SK-N-SH (cell line): Measurements from ENCODE around the gene COLQ. TPM values are rescaled to one million over a fixed set of nuclear protein-coding genes. Genes with fewer than 3 reads are reported as not detected.
"Not testable (repeated sequence)": the region's sequence is repeated elsewhere in the genome, so short reads cannot be mapped to it uniquely, and the experiment has no call there.

Experiments
- CTCF ChIA-PET: fragments of 300-600, 350-600 bp; formaldehyde crosslinking; extraction: SDS; loops from one replicate; lab custom pipeline; 2021; lab: Yijun Ruan, JAX
- POLR2A ChIA-PET: fragments of 350-600 bp; sonication (Branson Sonifier 250); formaldehyde crosslinking; extraction: SDS; loops from one replicate; lab custom pipeline; 2020; ENCODE audit warnings: antibody characterized with exemption, inconsistent platforms; lab: Yijun Ruan, JAX
- DNase-seq: peaks from one replicate; pipeline ENCODE4 v3.0.0; 2012
- H2AFZ ChIP-seq: fragments of 200-600 bp; sonication (generic); 2 replicates; pipeline ENCODE4 v1.8.1; 2016; ENCODE audit warnings: antibody characterized with exemption, mild to moderate bottlenecking, low read depth
- H3F3A ChIP-seq: fragments of 200-600 bp; sonication (generic); replicated peaks from 2 replicates; pipeline ENCODE3; 2016; ENCODE audit warnings: antibody characterized with exemption, mild to moderate bottlenecking; ENCODE audit not compliant: insufficient read depth
- H3K27ac ChIP-seq, 2 experiments: fragments of 200-500 bp in 1 of 2; fragments of 200-600 bp in 1 of 2; sonication (Bioruptor generic) in 1 of 2; sonication (generic), shearing (Covaris generic) in 1 of 2; 2 replicates each; pipeline versions ENCODE4 v1.5.1 to v1.6.1; 2014 to 2016; ENCODE audit warnings: low read depth in 2 of 2, inconsistent platforms in 1 of 2, low read length in 1 of 2, mild to moderate bottlenecking in 1 of 2, mixed read lengths in 1 of 2
- H3K27me3 ChIP-seq: fragments of 200-600 bp; sonication (generic), shearing (Covaris generic); 2 replicates; pipeline ENCODE4 v1.6.1; 2016; ENCODE audit warnings: mixed run types; ENCODE audit not compliant: insufficient read depth
- H3K36me3 ChIP-seq, 2 experiments: fragments of 200-500 bp in 1 of 2; fragments of 200-600 bp in 1 of 2; sonication (Bioruptor generic) in 1 of 2; sonication (generic) in 1 of 2; replicated peaks in 1 of 2; 2 replicates each; pipeline versions ENCODE3 to v1.5.1; 2014 to 2016; ENCODE audit warnings: low read length in 1 of 2, mild to moderate bottlenecking in 1 of 2; ENCODE audit not compliant: insufficient read depth in 2 of 2, control insufficient read depth in 1 of 2
- H3K4me1 ChIP-seq, 2 experiments: fragments of 200-500 bp in 1 of 2; fragments of 200-600 bp in 1 of 2; sonication (Bioruptor generic) in 1 of 2; sonication (generic), shearing (Covaris generic) in 1 of 2; 2 replicates each; pipeline versions ENCODE4 v1.5.1 to v1.6.1; 2014 to 2016; ENCODE audit warnings: low read depth in 1 of 2, low read length in 1 of 2, mixed run types in 1 of 2; ENCODE audit not compliant: insufficient read depth in 2 of 2, control insufficient read depth in 1 of 2
- H3K4me2 ChIP-seq: fragments of 200-600 bp; sonication (generic), shearing (Covaris generic); 2 replicates; pipeline ENCODE4 v1.6.1; 2017; ENCODE audit warnings: mixed run types
- H3K4me3 ChIP-seq, 2 experiments: fragments of 200-500 bp in 1 of 2; fragments of 200-600 bp in 1 of 2; sonication (Bioruptor generic) in 1 of 2; sonication (generic), shearing (Covaris generic) in 1 of 2; 2 replicates each; pipeline versions ENCODE4 v1.5.1 to v1.8.1; 2014 to 2016; ENCODE audit warnings: low read depth in 2 of 2, inconsistent platforms in 1 of 2, low read length in 1 of 2, mild to moderate bottlenecking in 1 of 2, mixed read lengths in 1 of 2, moderate library complexity in 1 of 2
- H3K79me2 ChIP-seq: fragments of 200-600 bp; sonication (generic); 2 replicates; pipeline ENCODE4 v1.8.1; 2017; ENCODE audit warnings: mild to moderate bottlenecking; ENCODE audit not compliant: insufficient read depth
- H3K9ac ChIP-seq: fragments of 200-600 bp; sonication (generic); 2 replicates; pipeline ENCODE4 v1.6.1; 2017; ENCODE audit warnings: mixed run types
- H3K9me2 ChIP-seq: fragments of 200-600 bp; sonication (generic); 2 replicates; pipeline ENCODE4 v1.6.1; 2017; ENCODE audit warnings: mixed run types
- H3K9me3 ChIP-seq: fragments of 200-600 bp; sonication (generic); 2 replicates; pipeline ENCODE4 v1.6.1; 2017; ENCODE audit warnings: mixed run types, mild to moderate bottlenecking, moderate library complexity
- H4K20me1 ChIP-seq: fragments of 200-600 bp; sonication (generic); 2 replicates; pipeline ENCODE4 v1.6.1; 2017; ENCODE audit warnings: mild to moderate bottlenecking, mixed run types; ENCODE audit not compliant: insufficient read depth
- CHD2 ChIP-seq: fragments of 150-350 bp; IDR thresholded peaks from 2 replicates; pipeline ENCODE4 v1.6.1; 2018; ENCODE audit warnings: low read length; ENCODE audit not compliant: partially characterized antibody
- ELF1 ChIP-seq: IDR thresholded peaks from 2 replicates; pipeline ENCODE4 v1.4.0; 2012
- EP300 ChIP-seq, 2 experiments: IDR thresholded peaks; 2 replicates each; pipeline versions ENCODE4 v1.4.0 to v1.6.1; 2012; ENCODE audit warnings: borderline replicate concordance in 1 of 2, low read depth in 1 of 2, low read length in 1 of 2
- FOSL2 ChIP-seq: IDR thresholded peaks from 2 replicates; pipeline ENCODE4 v1.4.0; 2012; ENCODE audit warnings: low read depth, mild to moderate bottlenecking, moderate library complexity, borderline replicate concordance
- GATA2 ChIP-seq: sonication (generic); formaldehyde crosslinking; IDR thresholded peaks from 2 replicates; pipeline ENCODE4 v1.5.0; 2020; ENCODE audit warnings: mild to moderate bottlenecking, missing genetic modification reagents
- JUND ChIP-seq: IDR thresholded peaks from 2 replicates; pipeline ENCODE4 v1.4.0; 2012
- MXI1 ChIP-seq: IDR thresholded peaks from 2 replicates; pipeline ENCODE4 v1.6.1; 2012; ENCODE audit warnings: mild to moderate bottlenecking, low read depth, low read length, improper control_type of control experiment
- NFIC ChIP-seq: IDR thresholded peaks from 2 replicates; pipeline ENCODE4 v1.4.0; 2012; ENCODE audit warnings: borderline replicate concordance
- RAD21 ChIP-seq: IDR thresholded peaks from 2 replicates; pipeline ENCODE4 v1.6.1; 2012; ENCODE audit warnings: mild to moderate bottlenecking, low read length
- RCOR1 ChIP-seq: fragments of 150-350 bp; IDR thresholded peaks from 2 replicates; pipeline ENCODE4 v1.6.1; 2017; ENCODE audit warnings: antibody characterized with exemption, low read length
- RFX5 ChIP-seq: IDR thresholded peaks from 2 replicates; pipeline ENCODE4 v1.6.1; 2012; ENCODE audit warnings: mild to moderate bottlenecking, improper control_type of control experiment, low read length
- TAF1 ChIP-seq: IDR thresholded peaks from 2 replicates; pipeline ENCODE4 v1.6.1; 2012; ENCODE audit warnings: low read depth, mild to moderate bottlenecking, low read length, moderate library complexity, borderline replicate concordance
- TEAD4 ChIP-seq: IDR thresholded peaks from 2 replicates; pipeline ENCODE4 v1.4.0; 2012; ENCODE audit warnings: mild to moderate bottlenecking, borderline replicate concordance; ENCODE audit not compliant: insufficient read depth
- WGBS: methylation state at CpG from one replicate; pipeline ENCODE4 v1.1.6; 2017; ENCODE audit warnings: low lambda C conversion rate; 5-methylcytosine and 5-hydroxymethylcytosine counted together
- polyA plus RNA-seq, 3 experiments: library from polyadenylated mRNA; depleted of rRNA; stranded (reverse); fragments of >200 nt; gene quantifications; 2 replicates each; pipeline ENCODE4 v1.2.3, GENCODE V29; 2012
- TF ChIP-seq, protein P1 (sequence below): IDR thresholded peaks from 2 replicates; pipeline ENCODE4 v1.4.0; 2012; ENCODE audit warnings: low read depth, borderline replicate concordance
- TF ChIP-seq, protein P2 (sequence below): fragments of 150-350 bp; IDR thresholded peaks from 2 replicates; pipeline ENCODE4 v1.6.1; 2016; ENCODE audit warnings: mild to moderate bottlenecking, low read depth, low read length
- TF ChIP-seq, protein P3 (sequence below): IDR thresholded peaks from 2 replicates; pipeline ENCODE4 v1.4.0; 2012; ENCODE audit warnings: low read depth, borderline replicate concordance

COLQ gene
- polyA plus RNA-seq, 1 of the 3 experiments (the other 2 are of a cell fraction): 1.5 TPM

DNA sequence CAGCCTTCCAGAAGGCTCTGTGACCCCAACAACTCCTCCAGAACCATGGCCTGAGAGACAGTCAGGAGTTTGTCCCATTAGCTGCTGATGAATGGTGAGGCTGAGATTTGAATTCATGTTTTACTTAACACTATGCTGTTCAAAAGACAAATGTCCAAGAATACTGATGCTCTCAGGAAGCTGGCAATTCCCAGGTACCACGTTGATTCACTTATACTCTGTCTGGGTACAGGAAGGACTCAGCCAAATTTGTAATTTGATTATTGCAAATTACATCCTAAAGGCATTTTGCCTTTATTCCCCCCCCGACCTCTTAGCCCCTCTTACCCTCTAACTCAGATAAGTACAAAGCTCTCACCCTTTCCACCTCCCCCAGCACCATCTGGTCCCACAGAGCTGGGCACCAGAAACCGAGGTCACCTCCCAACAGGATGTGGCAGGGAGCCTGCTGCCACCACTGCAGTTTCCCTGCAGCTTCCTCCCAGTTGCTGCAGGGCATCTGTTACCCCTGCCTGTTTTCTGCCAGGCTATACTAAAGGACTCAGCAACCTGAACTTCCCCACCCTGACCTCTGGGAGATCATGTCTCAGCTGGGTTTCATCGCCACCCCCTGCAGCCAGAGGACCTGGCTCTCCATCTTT is 60.5 kb downstream of the COLQ start:
- CTCF ChIA-PET: interaction anchor here (0.5 to 1.7 kb wide), 7 partner anchors 11 to 533 kb away, joined by 3 to 7 read pairs (median 4); no protein-coding TSS in a partner anchor
- TF ChIP-seq CHD2 (peak; percentile 7), RAD21 (no peak), GATA2 (CRISPR knock-in tag) (peak; percentile 15; the same call in 1 of the 2 replicates), RFX5 (no peak; the same call in 1 of the 2 replicates), EP300 (IDR thresholded peaks at IDR 0.05; ENCODE audit: borderline replicate concordance in 1 of 2, low read depth in 1 of 2, low read length in 1 of 2) (peak in 1 of 2 experiments; percentile 79; a peak in 2 of 4 replicates), NFIC (no peak), JUND (no peak), ELF1 (no peak), RCOR1 (peak; percentile 82), TAF1 (no peak), MXI1 (0 out of 2 replicates have a peak, but pooled peaks have one; percentile 12), TEAD4 (no peak)
- WGBS: 27% methylated on average over 4 of the region's 4 CpGs
- Histone ChIP-seq H3K4me2 (no peak overlapping the region), H4K20me1 (no peaks in the 10 kb centered on the region), H3K27ac (peak overlapping the region in 1 of 2 experiments; percentile 90; a peak in 2 of 4 replicates), H3K36me3 (peaks cover 0 to 3% of the 10 kb centered on the region in 2 experiments), H2AFZ (no peak overlapping the region), H3K4me1 (peaks cover 0 to 20% of the 10 kb centered on the region in 2 experiments; a peak in 2 of 4 replicates), H3K27me3 (no peaks in the 10 kb centered on the region), H3K79me2 (no peaks in the 10 kb centered on the region), H3K9me2 (no peaks in the 10 kb centered on the region), H3K9me3 (no peaks in the 10 kb centered on the region), H3K9ac (no peak overlapping the region), H3K4me3 (no peak overlapping the region), H3F3A (no peaks in the 10 kb centered on the region)
- POLR2A ChIA-PET: interaction anchor here (0.7 to 1.1 kb wide), 3 partner anchors 40 to 147 kb away, joined by 3 to 4 read pairs (median 3); no protein-coding TSS in a partner anchor
- peak; percentile 82 for DNase-seq

DNA sequence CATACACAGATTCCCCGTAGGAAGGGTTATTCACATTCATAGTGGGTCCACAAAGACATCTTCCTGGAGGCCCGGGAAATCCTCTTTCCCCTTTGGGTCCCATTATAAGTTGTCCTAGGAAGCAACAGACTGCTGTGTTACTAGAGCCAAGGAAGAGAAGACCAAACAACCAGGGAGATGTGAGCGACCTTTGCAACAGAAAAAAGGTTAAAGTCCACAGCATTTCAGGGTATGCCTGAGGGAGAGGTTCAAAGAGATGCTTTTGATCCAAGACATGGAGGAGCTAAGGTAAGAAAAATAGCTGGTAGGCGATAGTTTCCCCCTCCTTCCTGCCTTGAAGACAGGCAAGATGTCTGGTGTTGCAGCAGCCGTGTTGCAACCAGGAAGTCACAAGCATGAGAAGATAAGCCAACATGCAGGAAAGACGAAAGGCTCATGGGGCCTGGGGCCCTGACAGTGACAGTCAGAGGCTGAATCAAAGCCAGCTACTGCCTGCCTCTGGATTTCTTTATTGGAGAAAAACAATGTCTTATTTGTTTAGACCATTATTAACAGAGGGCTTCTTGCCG is 63.2 kb downstream of the COLQ start:
- Histone ChIP-seq H3K27ac (no peak overlapping the region), H3F3A (no peaks in the 10 kb centered on the region), H3K27me3 (no peaks in the 10 kb centered on the region), H3K9me3 (no peaks in the 10 kb centered on the region), H4K20me1 (no peaks in the 10 kb centered on the region), H3K4me2 (no peak overlapping the region), H3K4me1 (peaks cover 0 to 20% of the 10 kb centered on the region in 2 experiments; a peak in 2 of 4 replicates), H3K79me2 (no peaks in the 10 kb centered on the region), H2AFZ (no peak overlapping the region), H3K9me2 (no peaks in the 10 kb centered on the region), H3K36me3 (peaks cover 0 to 3% of the 10 kb centered on the region in 2 experiments), H3K4me3 (no peak overlapping the region), H3K9ac (no peak overlapping the region)
- CTCF ChIA-PET: no interaction called here
- DNase-seq: no peak
- POLR2A ChIA-PET: interaction anchor here (0.6 kb wide), 1 partner anchor 150 kb away, joined by 4 read pairs; no protein-coding TSS in a partner anchor
- TF ChIP-seq GATA2 (CRISPR knock-in tag) (no peak), FOSL2 (no peak)
- TF ChIP-seq, protein P1, sequence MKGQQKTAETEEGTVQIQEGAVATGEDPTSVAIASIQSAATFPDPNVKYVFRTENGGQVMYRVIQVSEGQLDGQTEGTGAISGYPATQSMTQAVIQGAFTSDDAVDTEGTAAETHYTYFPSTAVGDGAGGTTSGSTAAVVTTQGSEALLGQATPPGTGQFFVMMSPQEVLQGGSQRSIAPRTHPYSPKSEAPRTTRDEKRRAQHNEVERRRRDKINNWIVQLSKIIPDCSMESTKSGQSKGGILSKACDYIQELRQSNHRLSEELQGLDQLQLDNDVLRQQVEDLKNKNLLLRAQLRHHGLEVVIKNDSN: no peak
- TF ChIP-seq, protein P2, sequence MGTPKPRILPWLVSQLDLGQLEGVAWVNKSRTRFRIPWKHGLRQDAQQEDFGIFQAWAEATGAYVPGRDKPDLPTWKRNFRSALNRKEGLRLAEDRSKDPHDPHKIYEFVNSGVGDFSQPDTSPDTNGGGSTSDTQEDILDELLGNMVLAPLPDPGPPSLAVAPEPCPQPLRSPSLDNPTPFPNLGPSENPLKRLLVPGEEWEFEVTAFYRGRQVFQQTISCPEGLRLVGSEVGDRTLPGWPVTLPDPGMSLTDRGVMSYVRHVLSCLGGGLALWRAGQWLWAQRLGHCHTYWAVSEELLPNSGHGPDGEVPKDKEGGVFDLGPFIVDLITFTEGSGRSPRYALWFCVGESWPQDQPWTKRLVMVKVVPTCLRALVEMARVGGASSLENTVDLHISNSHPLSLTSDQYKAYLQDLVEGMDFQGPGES: no peak
- TF ChIP-seq, protein P3, sequence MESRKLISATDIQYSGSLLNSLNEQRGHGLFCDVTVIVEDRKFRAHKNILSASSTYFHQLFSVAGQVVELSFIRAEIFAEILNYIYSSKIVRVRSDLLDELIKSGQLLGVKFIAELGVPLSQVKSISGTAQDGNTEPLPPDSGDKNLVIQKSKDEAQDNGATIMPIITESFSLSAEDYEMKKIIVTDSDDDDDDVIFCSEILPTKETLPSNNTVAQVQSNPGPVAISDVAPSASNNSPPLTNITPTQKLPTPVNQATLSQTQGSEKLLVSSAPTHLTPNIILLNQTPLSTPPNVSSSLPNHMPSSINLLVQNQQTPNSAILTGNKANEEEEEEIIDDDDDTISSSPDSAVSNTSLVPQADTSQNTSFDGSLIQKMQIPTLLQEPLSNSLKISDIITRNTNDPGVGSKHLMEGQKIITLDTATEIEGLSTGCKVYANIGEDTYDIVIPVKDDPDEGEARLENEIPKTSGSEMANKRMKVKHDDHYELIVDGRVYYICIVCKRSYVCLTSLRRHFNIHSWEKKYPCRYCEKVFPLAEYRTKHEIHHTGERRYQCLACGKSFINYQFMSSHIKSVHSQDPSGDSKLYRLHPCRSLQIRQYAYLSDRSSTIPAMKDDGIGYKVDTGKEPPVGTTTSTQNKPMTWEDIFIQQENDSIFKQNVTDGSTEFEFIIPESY: no peak
- 84% methylated on average over 7 of the region's 7 CpGs for WGBS

DNA sequence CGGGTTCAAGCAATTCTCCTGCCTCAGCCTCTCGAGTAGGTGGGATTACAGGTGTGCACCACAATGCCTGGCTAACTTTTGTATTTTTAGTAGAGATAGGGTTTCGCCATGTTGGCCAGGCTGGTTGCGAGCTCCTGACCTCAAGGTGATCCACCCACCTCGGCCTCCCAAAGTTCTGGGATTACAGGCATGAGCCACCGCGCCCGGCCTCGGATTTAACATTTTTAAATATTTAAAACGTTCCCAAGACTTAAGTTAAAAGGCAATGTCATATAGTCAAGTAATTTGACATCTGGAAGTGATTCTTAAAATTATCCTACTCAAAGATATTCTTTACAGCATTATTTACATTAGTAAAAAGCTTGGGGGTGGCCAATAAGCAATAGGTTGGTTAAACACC is 64.6 kb downstream of the COLQ start:
- H3K36me3 ChIP-seq, H3K4me3 ChIP-seq, H3K9me3 ChIP-seq, H2AFZ ChIP-seq, CTCF ChIA-PET, H3K9me2 ChIP-seq, H3F3A ChIP-seq, H3K4me2 ChIP-seq, POLR2A ChIA-PET, H3K9ac ChIP-seq, H3K27me3 ChIP-seq, H4K20me1 ChIP-seq, H3K79me2 ChIP-seq, H3K27ac ChIP-seq, DNase-seq: not testable (repeated sequence)
- WGBS: 81% methylated on average over 10 of the region's 10 CpGs
- H3K4me1 ChIP-seq: peaks cover 0 to 17% of the 10 kb centered on the region in 2 experiments; a peak in 2 of 4 replicates
